H9 (cell line): ENCODE results near the gene TFF1. TPM values are rescaled to one million over a fixed set of nuclear protein-coding genes. Genes with fewer than 3 reads are reported as not detected.

Experiments
- DNase-seq: peaks from one replicate; pipeline ENCODE4 v3.0.0-alpha.2; 2017
- H2AFZ ChIP-seq: one replicate; pipeline ENCODE4 v1.6.1; 2013; ENCODE audit warnings: mild to moderate bottlenecking, low read length, control low read depth, moderate library complexity
- H2AK5ac ChIP-seq: 2 replicates; pipeline ENCODE4 v1.6.1; 2013; ENCODE audit warnings: low read length, control low read depth, mixed read lengths; ENCODE audit not compliant: insufficient read length
- H2BK120ac ChIP-seq: one replicate; pipeline ENCODE4 v1.6.1; 2013; ENCODE audit warnings: low read depth, mild to moderate bottlenecking, low read length, control low read depth, inconsistent platforms; ENCODE audit not compliant: poor library complexity, severe bottlenecking
- H2BK12ac ChIP-seq: 2 replicates; pipeline ENCODE4 v1.6.1; 2013; ENCODE audit warnings: low read length, control low read depth, mixed read lengths, low read depth; ENCODE audit not compliant: insufficient read length
- H2BK15ac ChIP-seq: 2 replicates; pipeline ENCODE4 v1.6.1; 2013; ENCODE audit warnings: low read depth, low read length, control low read depth
- H2BK20ac ChIP-seq: one replicate; pipeline ENCODE4 v1.6.1; 2013; ENCODE audit warnings: low read depth, mild to moderate bottlenecking, low read length, control low read depth, inconsistent platforms; ENCODE audit not compliant: poor library complexity, severe bottlenecking
- H2BK5ac ChIP-seq: 2 replicates; pipeline ENCODE4 v1.6.1; 2013; ENCODE audit warnings: low read length, control low read depth, mixed read lengths; ENCODE audit not compliant: insufficient read length
- H3K14ac ChIP-seq: 2 replicates; pipeline ENCODE4 v1.6.1; 2013; ENCODE audit warnings: low read length, control low read depth; ENCODE audit not compliant: insufficient read depth
- H3K18ac ChIP-seq: 2 replicates; pipeline ENCODE4 v1.6.1; 2013; ENCODE audit warnings: low read depth, mild to moderate bottlenecking, mixed read lengths, low read length, control low read depth; ENCODE audit not compliant: insufficient read length
- H3K23ac ChIP-seq: 2 replicates; pipeline ENCODE4 v1.6.1; 2013; ENCODE audit warnings: low read length, control low read depth, mixed read lengths, low read depth; ENCODE audit not compliant: insufficient read length
- H3K23me2 ChIP-seq: 2 replicates; pipeline ENCODE4 v1.6.1; 2013; ENCODE audit warnings: low read depth, mild to moderate bottlenecking, mixed read lengths, low read length, control low read depth; ENCODE audit not compliant: insufficient read length, poor library complexity, severe bottlenecking
- H3K27ac ChIP-seq: 2 replicates; pipeline ENCODE4 v1.5.1; 2013; ENCODE audit warnings: low read length, control low read depth, mixed read lengths, low read depth; ENCODE audit not compliant: insufficient read length
- H3K27me3 ChIP-seq: 2 replicates; pipeline ENCODE4 v1.6.1; 2013; ENCODE audit warnings: low read length, control low read depth, inconsistent platforms; ENCODE audit not compliant: insufficient read depth
- H3K4ac ChIP-seq: 2 replicates; pipeline ENCODE4 v1.6.1; 2013; ENCODE audit warnings: low read depth, mild to moderate bottlenecking, control low read depth, inconsistent platforms, low read length, moderate library complexity
- H3K4me1 ChIP-seq: 2 replicates; pipeline ENCODE4 v1.6.1; 2013; ENCODE audit warnings: low read length, control low read depth, inconsistent platforms; ENCODE audit not compliant: insufficient read depth
- H3K4me2 ChIP-seq: 2 replicates; pipeline ENCODE4 v1.6.1; 2013; ENCODE audit warnings: low read length, control low read depth, mixed read lengths; ENCODE audit not compliant: insufficient read length, insufficient read depth
- H3K56ac ChIP-seq: 2 replicates; pipeline ENCODE4 v1.6.1; 2013; ENCODE audit warnings: low read depth, mild to moderate bottlenecking, mixed read lengths, low read length, control low read depth; ENCODE audit not compliant: insufficient read length
- H3K79me1 ChIP-seq: 2 replicates; pipeline ENCODE4 v1.6.1; 2013; ENCODE audit warnings: low read depth, mild to moderate bottlenecking, moderate library complexity, low read length, control low read depth, inconsistent platforms; ENCODE audit not compliant: insufficient read depth, poor library complexity, severe bottlenecking
- H3K79me2 ChIP-seq: 2 replicates; pipeline ENCODE4 v1.6.1; 2013; ENCODE audit warnings: low read length, control low read depth, inconsistent platforms; ENCODE audit not compliant: insufficient read depth
- H3K9ac ChIP-seq: 2 replicates; pipeline ENCODE4 v1.6.1; 2013; ENCODE audit warnings: low read length, control low read depth, mixed read lengths; ENCODE audit not compliant: insufficient read length; ENCODE audit errors: extremely low read depth
- H3K9me3 ChIP-seq: one replicate; pipeline ENCODE4 v1.6.1; 2013; ENCODE audit warnings: low read depth, low read length, inconsistent platforms; ENCODE audit not compliant: control insufficient read depth
- H3T11ph ChIP-seq: one replicate; pipeline ENCODE4 v1.6.1; 2013; ENCODE audit warnings: mild to moderate bottlenecking, low read length, control low read depth, inconsistent platforms
- H4K20me1 ChIP-seq: one replicate; pipeline ENCODE4 v1.6.1; 2013; ENCODE audit not compliant: control insufficient read depth, insufficient read length, insufficient read depth
- H4K5ac ChIP-seq: 2 replicates; pipeline ENCODE4 v1.6.1; 2013; ENCODE audit warnings: low read depth, mild to moderate bottlenecking, mixed read lengths, low read length, control low read depth; ENCODE audit not compliant: insufficient read length
- H4K8ac ChIP-seq: replicated peaks from 2 replicates; pipeline ENCODE4 v1.6.1; 2013; ENCODE audit warnings: low read length, control low read depth, mixed read lengths, low read depth; ENCODE audit not compliant: insufficient read length
- H4K91ac ChIP-seq: 2 replicates; pipeline ENCODE4 v1.6.1; 2013; ENCODE audit warnings: low read depth, mild to moderate bottlenecking, moderate library complexity, mixed read lengths, low read length, control low read depth; ENCODE audit not compliant: insufficient read length
- H3K27ac Mint-ChIP-seq, 3 experiments: 2 replicates in 2 of 3; 3 replicates in 1 of 3; pipeline ENCODE4 v1.8.0; 2020 to 2021; ENCODE audit warnings: mixed read lengths in 3 of 3, mild to moderate bottlenecking in 1 of 3, moderate library complexity in 1 of 3
- H3K27me3 Mint-ChIP-seq: 2 replicates; pipeline ENCODE4 v1.8.0; 2021; ENCODE audit warnings: low read depth, mild to moderate bottlenecking, moderate library complexity, mixed read lengths
- H3K36me3 Mint-ChIP-seq, 3 experiments: 2 replicates in 2 of 3; 3 replicates in 1 of 3; pipeline ENCODE4 v1.8.0; 2020 to 2021; ENCODE audit warnings: low read depth in 3 of 3, mixed read lengths in 3 of 3; ENCODE audit not compliant: insufficient read depth in 1 of 3
- H3K4me1 Mint-ChIP-seq, 2 experiments: 2 replicates each; pipeline ENCODE4 v1.8.0; 2020; ENCODE audit warnings: mixed read lengths in 2 of 2
- H3K4me3 Mint-ChIP-seq, 2 experiments: 2 replicates in 1 of 2; 3 replicates in 1 of 2; pipeline ENCODE4 v1.8.0; 2020 to 2021; ENCODE audit warnings: mild to moderate bottlenecking in 2 of 2, mixed read lengths in 2 of 2, moderate library complexity in 1 of 2
- H3K9me3 Mint-ChIP-seq, 2 experiments: 2 replicates in 1 of 2; 3 replicates in 1 of 2; pipeline ENCODE4 v1.8.0; 2020; ENCODE audit warnings: mild to moderate bottlenecking in 2 of 2, mixed read lengths in 2 of 2, moderate library complexity in 1 of 2
- CTCF ChIP-seq: fragments of 200-600 bp; sonication (generic); conservative IDR thresholded peaks from 3 replicates; pipeline ENCODE4 v1.8.0; 2021; ENCODE audit warnings: antibody characterized with exemption, mild to moderate bottlenecking
- WGBS: extraction: QIAGEN DNeasy Blood & Tissue Kit; methylation state at CpG from one replicate; pipeline ENCODE4 v1.1.7; 2013; ENCODE audit warnings: missing lambda C conversion rate, low lambda C conversion rate, mixed read lengths; ENCODE audit not compliant: insufficient read length; ENCODE audit errors: extremely low coverage; 5-methylcytosine and 5-hydroxymethylcytosine counted together
- total RNA-seq: library from RNA; stranded (reverse); gene quantifications from 2 replicates; pipeline ENCODE4 v1.2.1, GENCODE V29; 2021

Gene TFF1
- total RNA-seq, 1 experiment from 2014 or later: not detected

- H3K27me3 ChIP-seq: no peaks in the 10 kb centered on the region
- no peaks in the 10 kb centered on the region for H4K20me1 ChIP-seq
- H3K27ac ChIP-seq: no peak overlapping the region
- H2BK120ac ChIP-seq: no peak overlapping the region
- no peak overlapping the region for H3K14ac ChIP-seq
- peaks cover 9% of the 10 kb centered on the region for H3K27me3 Mint-ChIP-seq
- H3K18ac ChIP-seq: no peak overlapping the region
- H2BK15ac ChIP-seq: no peak overlapping the region
- no CpG with 5 or more reads among the region's 6 CpGs for WGBS
- H4K5ac ChIP-seq: no peak overlapping the region
- H2BK20ac ChIP-seq: no peak overlapping the region
- H3K23me2 ChIP-seq: no peaks in the 10 kb centered on the region
- no peak overlapping the region for H3K56ac ChIP-seq
- no peaks in the 10 kb centered on the region for H3K79me1 ChIP-seq
- H4K91ac ChIP-seq: no peak overlapping the region
- no peak overlapping the region for H2AK5ac ChIP-seq
- no peak for DNase-seq
- no peaks in the 10 kb centered on the region for H3K9me3 ChIP-seq
- H2BK5ac ChIP-seq: no peak overlapping the region
- no peaks in the 10 kb centered on the region; the same call in 1 of the 2 replicates for H3K4me1 ChIP-seq
- TF ChIP-seq CTCF: no peak
- H3K9ac ChIP-seq: no peak overlapping the region
- no peak overlapping the region for H3T11ph ChIP-seq
- H3K4ac ChIP-seq: no peak overlapping the region
- no peak overlapping the region for H3K4me2 ChIP-seq
- H2AFZ ChIP-seq: no peak overlapping the region
- H3K4me3 Mint-ChIP-seq: no peak overlapping the region
- no peak overlapping the region for H2BK12ac ChIP-seq
- H3K4me1 Mint-ChIP-seq: peaks cover 0 to 2% of the 10 kb centered on the region in 2 experiments; a peak in 1 of 4 replicates
- H3K36me3 Mint-ChIP-seq: no peaks in the 10 kb centered on the region; a peak in 1 of 7 replicates
- no peak overlapping the region for H3K23ac ChIP-seq
- H3K27ac Mint-ChIP-seq: no peak overlapping the region
- no peaks in the 10 kb centered on the region for H3K79me2 ChIP-seq
- H4K8ac ChIP-seq: no peak overlapping the region
- H3K9me3 Mint-ChIP-seq: no peaks in the 10 kb centered on the region; a peak in 1 of 5 replicates
Measured at GRCh38 chr21:42365770-42366169, 565 bp downstream of the TFF1 start.
